Measurements from ENCODE around the gene DAB1. TPM values are rescaled to one million over a fixed set of nuclear protein-coding genes. Genes with fewer than 3 reads are reported as not detected.

The DAB1 gene
- total RNA-seq, 3 donors from 2014 or later = not detected

GRCh38 chr1:57393058-57393584 is 30.7 kb downstream of the DAB1 start:
- no peaks in the 10 kb centered on the region for H3K4me1 Mint-ChIP-seq (ENCODE audit: low read depth)
- no peak overlapping the region for H3K4me3 Mint-ChIP-seq
- DNase-seq (no peak), ATAC-seq (no peak)
- H3K9me3 Mint-ChIP-seq = no peaks in the 10 kb centered on the region
- H3K36me3 Mint-ChIP-seq (ENCODE audit: insufficient read depth) = no peaks in the 10 kb centered on the region
- peaks cover 7% of the 10 kb centered on the region for H3K27me3 Mint-ChIP-seq (ENCODE audit: low read depth)

GRCh38 chr1:57385336-57385735 is 38.5 kb downstream of the DAB1 start:
- no peak for ATAC-seq

GRCh38 chr1:57384901-57385300 is 39.0 kb downstream of the DAB1 start:
- Mint-ChIP-seq H3K4me1 (ENCODE audit: low read depth) (no peaks in the 10 kb centered on the region), H3K27me3 (ENCODE audit: low read depth) (peaks cover 3% of the 10 kb centered on the region), H3K4me3 (no peak overlapping the region), H3K9me3 (no peaks in the 10 kb centered on the region), H3K36me3 (ENCODE audit: insufficient read depth) (no peaks in the 10 kb centered on the region)
- ATAC-seq (no peak), DNase-seq (no peak)

More at GRCh38 chr1:57385336-57385735, 38.5 kb downstream of the DAB1 start:
- Mint-ChIP-seq H3K4me1 (ENCODE audit: low read depth) (no peaks in the 10 kb centered on the region), H3K27me3 (ENCODE audit: low read depth) (peaks cover 3% of the 10 kb centered on the region), H3K9me3 (no peaks in the 10 kb centered on the region), H3K4me3 (no peak overlapping the region), H3K36me3 (ENCODE audit: insufficient read depth) (no peaks in the 10 kb centered on the region)
- DNase-seq = no peak

GRCh38 chr1:57384284-57384683 is 39.6 kb downstream of the DAB1 start:
- Mint-ChIP-seq H3K4me1 (ENCODE audit: low read depth) (no peaks in the 10 kb centered on the region), H3K36me3 (ENCODE audit: insufficient read depth) (no peaks in the 10 kb centered on the region), H3K27me3 (ENCODE audit: low read depth) (peaks cover 3% of the 10 kb centered on the region), H3K9me3 (no peaks in the 10 kb centered on the region), H3K4me3 (no peak overlapping the region)
- DNase-seq (no peak), ATAC-seq (no peak)

- no peaks in the 10 kb centered on the region for H3K36me3 Mint-ChIP-seq (ENCODE audit: insufficient read depth)
- no peak for ATAC-seq
- no peaks in the 10 kb centered on the region for H3K9me3 Mint-ChIP-seq
- H3K4me1 Mint-ChIP-seq (ENCODE audit: low read depth) = no peaks in the 10 kb centered on the region
- no peak overlapping the region for H3K4me3 Mint-ChIP-seq
- no peak for DNase-seq
- H3K27me3 Mint-ChIP-seq (ENCODE audit: low read depth) = no peaks in the 10 kb centered on the region
These were observed 42.0 kb downstream of the DAB1 start for GRCh38 chr1:57381871-57382270.

GRCh38 chr1:57381426-57381825 is 42.4 kb downstream of the DAB1 start:
- Mint-ChIP-seq H3K9me3 (no peaks in the 10 kb centered on the region), H3K27me3 (ENCODE audit: low read depth) (no peaks in the 10 kb centered on the region), H3K36me3 (ENCODE audit: insufficient read depth) (no peaks in the 10 kb centered on the region), H3K4me1 (ENCODE audit: low read depth) (no peaks in the 10 kb centered on the region), H3K4me3 (no peak overlapping the region)
- no peak for ATAC-seq
- DNase-seq = no peak

- Mint-ChIP-seq H3K9me3 (no peaks in the 10 kb centered on the region), H3K36me3 (ENCODE audit: insufficient read depth) (no peaks in the 10 kb centered on the region), H3K4me3 (no peak overlapping the region), H3K27me3 (ENCODE audit: low read depth) (peaks cover under 1% of the 10 kb centered on the region), H3K4me1 (ENCODE audit: low read depth) (no peaks in the 10 kb centered on the region)
- ATAC-seq = no peak
- no peak for DNase-seq
These were observed 42.9 kb downstream of the DAB1 start for GRCh38 chr1:57380923-57381322.

- no peaks in the 10 kb centered on the region for H3K4me1 Mint-ChIP-seq (ENCODE audit: low read depth)
- no peak for DNase-seq
- no peak overlapping the region for H3K4me3 Mint-ChIP-seq
- no peaks in the 10 kb centered on the region for H3K36me3 Mint-ChIP-seq (ENCODE audit: insufficient read depth)
- ATAC-seq = no peak
- H3K27me3 Mint-ChIP-seq (ENCODE audit: low read depth) = peaks cover 5% of the 10 kb centered on the region
- no peaks in the 10 kb centered on the region for H3K9me3 Mint-ChIP-seq
These were observed 45.3 kb downstream of the DAB1 start for GRCh38 chr1:57378534-57378933.

GRCh38 chr1:57377339-57378139 is 46.3 kb downstream of the DAB1 start:
- H3K4me3 Mint-ChIP-seq = no peak overlapping the region
- no peaks in the 10 kb centered on the region for H3K9me3 Mint-ChIP-seq
- ATAC-seq (no peak), DNase-seq (no peak)
- no peaks in the 10 kb centered on the region for H3K4me1 Mint-ChIP-seq (ENCODE audit: low read depth)
- no peaks in the 10 kb centered on the region for H3K36me3 Mint-ChIP-seq (ENCODE audit: insufficient read depth)
- H3K27me3 Mint-ChIP-seq (ENCODE audit: low read depth) = peaks cover 5% of the 10 kb centered on the region

- Mint-ChIP-seq H3K27me3 (ENCODE audit: low read depth) (peaks cover 5% of the 10 kb centered on the region), H3K4me3 (no peak overlapping the region), H3K4me1 (ENCODE audit: low read depth) (no peaks in the 10 kb centered on the region), H3K36me3 (ENCODE audit: insufficient read depth) (no peaks in the 10 kb centered on the region), H3K9me3 (no peaks in the 10 kb centered on the region)
- DNase-seq = no peak
- ATAC-seq = no peak
These were observed 47.8 kb downstream of the DAB1 start for GRCh38 chr1:57376041-57376440.

GRCh38 chr1:57369889-57370288 is 54.0 kb downstream of the DAB1 start:
- Mint-ChIP-seq H3K4me3 (no peak overlapping the region), H3K36me3 (ENCODE audit: insufficient read depth) (no peaks in the 10 kb centered on the region), H3K9me3 (peaks cover 5% of the 10 kb centered on the region), H3K4me1 (ENCODE audit: low read depth) (no peaks in the 10 kb centered on the region), H3K27me3 (ENCODE audit: low read depth) (peaks cover under 1% of the 10 kb centered on the region)
- ATAC-seq = no peak
- DNase-seq = no peak

GRCh38 chr1:57367945-57368344 is 55.9 kb downstream of the DAB1 start:
- no peak for ATAC-seq
- H3K4me3 Mint-ChIP-seq = no peak overlapping the region
- H3K36me3 Mint-ChIP-seq (ENCODE audit: insufficient read depth) = no peaks in the 10 kb centered on the region
- H3K9me3 Mint-ChIP-seq = peaks cover 5% of the 10 kb centered on the region
- no peak for DNase-seq
- H3K27me3 Mint-ChIP-seq (ENCODE audit: low read depth) = no peaks in the 10 kb centered on the region
- no peaks in the 10 kb centered on the region for H3K4me1 Mint-ChIP-seq (ENCODE audit: low read depth)

GRCh38 chr1:57363643-57364042 is 60.2 kb downstream of the DAB1 start:
- no peak for DNase-seq
- Mint-ChIP-seq H3K36me3 (ENCODE audit: insufficient read depth) (no peaks in the 10 kb centered on the region), H3K9me3 (peaks cover 1% of the 10 kb centered on the region), H3K27me3 (ENCODE audit: low read depth) (no peaks in the 10 kb centered on the region), H3K4me3 (no peak overlapping the region), H3K4me1 (ENCODE audit: low read depth) (no peaks in the 10 kb centered on the region)
- ATAC-seq = no peak

- no peak overlapping the region for H3K4me3 Mint-ChIP-seq
- DNase-seq = no peak
- no peaks in the 10 kb centered on the region for H3K27me3 Mint-ChIP-seq (ENCODE audit: low read depth)
- no peaks in the 10 kb centered on the region for H3K4me1 Mint-ChIP-seq (ENCODE audit: low read depth)
- no peak for ATAC-seq
- H3K36me3 Mint-ChIP-seq (ENCODE audit: insufficient read depth) = no peaks in the 10 kb centered on the region
- H3K9me3 Mint-ChIP-seq = no peaks in the 10 kb centered on the region
These were observed 60.7 kb downstream of the DAB1 start for GRCh38 chr1:57363165-57363564.

GRCh38 chr1:57362480-57362879 is 61.4 kb downstream of the DAB1 start:
- Mint-ChIP-seq H3K4me1 (ENCODE audit: low read depth) (no peaks in the 10 kb centered on the region), H3K4me3 (no peak overlapping the region), H3K27me3 (ENCODE audit: low read depth) (no peaks in the 10 kb centered on the region), H3K9me3 (no peaks in the 10 kb centered on the region), H3K36me3 (ENCODE audit: insufficient read depth) (no peaks in the 10 kb centered on the region)
- DNase-seq (no peak), ATAC-seq (no peak)
